Measurements from ENCODE around the gene SLC2A13. TPM values are rescaled to one million over a fixed set of nuclear protein-coding genes. Genes with fewer than 3 reads are reported as not detected.
"Not testable (repeated sequence)": the region's sequence is repeated elsewhere in the genome, so short reads cannot be mapped to it uniquely, and the experiment has no call there.

SLC2A13 gene
- polyA plus RNA-seq, 1 donor (not counting 4 experiments of a cell fraction or from before 2014, with no cell fraction given) = 1.1 TPM

DNA sequence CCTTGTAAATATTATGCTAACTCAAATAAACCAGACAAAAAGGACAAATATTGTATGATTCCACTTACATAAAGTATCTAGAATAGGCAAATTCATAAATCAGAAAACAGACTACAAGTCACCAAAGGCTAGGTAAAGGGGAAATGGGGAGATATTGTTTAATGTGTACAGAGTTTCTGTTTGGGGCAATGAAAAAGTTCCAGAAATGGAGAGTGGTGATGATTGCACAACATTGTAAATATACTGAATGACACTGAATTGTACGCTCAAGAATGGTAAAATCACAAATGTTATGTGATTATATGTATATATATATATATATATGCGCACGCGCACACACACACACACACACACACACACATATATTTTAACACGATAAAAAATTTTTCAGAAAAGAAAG, 182.5 kb downstream of the SLC2A13 start:
- H3K79me2 ChIP-seq (ENCODE audit: control insufficient read depth, insufficient read depth, low read length) = no peaks in the 10 kb centered on the region
- no peaks in the 10 kb centered on the region for H3K36me3 ChIP-seq (ENCODE audit: control insufficient read depth in 2 of 2, extremely low read depth in 1 of 2, insufficient read depth in 2 of 2, low read length in 2 of 2)
- H2AFZ ChIP-seq (ENCODE audit: control insufficient read depth, low read length) = no peak overlapping the region
- H3K4me2 ChIP-seq (ENCODE audit: control insufficient read depth, extremely low read depth, insufficient read depth, low read depth, low read length) = no peak overlapping the region
- no peaks in the 10 kb centered on the region for H3K4me1 ChIP-seq (ENCODE audit: control insufficient read depth, extremely low read depth, insufficient read depth, low read length)
- FAIRE-seq (no peak), DNase-seq (ENCODE audit: low read depth, low spot score) (no peak)
- H3K4me3 ChIP-seq (ENCODE audit: control insufficient read depth in 2 of 3, extremely low read depth in 1 of 3, insufficient read depth in 2 of 3, low read depth in 1 of 3, low read length in 3 of 3) = no peak overlapping the region
- no peaks in the 10 kb centered on the region for H4K20me1 ChIP-seq (ENCODE audit: control insufficient read depth, extremely low read depth, insufficient read depth, low read length)
- no peak overlapping the region for H3K27ac ChIP-seq (ENCODE audit: control insufficient read depth, insufficient read depth, low read length)
- H3K9me3 ChIP-seq (ENCODE audit: control insufficient read depth, low read depth, low read length) = no peaks in the 10 kb centered on the region
- no peaks in the 10 kb centered on the region for H3K27me3 ChIP-seq (ENCODE audit: control insufficient read depth, extremely low read depth, insufficient read depth, low read length)
- no peak overlapping the region for H3K9ac ChIP-seq (ENCODE audit: control insufficient read depth, extremely low read depth, insufficient read depth, low read length)
- dilution Hi-C loops (cut with MboI; ENCODE audit: extremely low pct_ligation_motif_present, low sequenced_read_pairs) = no loop called here
- no peak for TF ChIP-seq EZH2 (IDR thresholded peaks at IDR 0.05; ENCODE audit: low read length)
- TF ChIP-seq, protein P1, sequence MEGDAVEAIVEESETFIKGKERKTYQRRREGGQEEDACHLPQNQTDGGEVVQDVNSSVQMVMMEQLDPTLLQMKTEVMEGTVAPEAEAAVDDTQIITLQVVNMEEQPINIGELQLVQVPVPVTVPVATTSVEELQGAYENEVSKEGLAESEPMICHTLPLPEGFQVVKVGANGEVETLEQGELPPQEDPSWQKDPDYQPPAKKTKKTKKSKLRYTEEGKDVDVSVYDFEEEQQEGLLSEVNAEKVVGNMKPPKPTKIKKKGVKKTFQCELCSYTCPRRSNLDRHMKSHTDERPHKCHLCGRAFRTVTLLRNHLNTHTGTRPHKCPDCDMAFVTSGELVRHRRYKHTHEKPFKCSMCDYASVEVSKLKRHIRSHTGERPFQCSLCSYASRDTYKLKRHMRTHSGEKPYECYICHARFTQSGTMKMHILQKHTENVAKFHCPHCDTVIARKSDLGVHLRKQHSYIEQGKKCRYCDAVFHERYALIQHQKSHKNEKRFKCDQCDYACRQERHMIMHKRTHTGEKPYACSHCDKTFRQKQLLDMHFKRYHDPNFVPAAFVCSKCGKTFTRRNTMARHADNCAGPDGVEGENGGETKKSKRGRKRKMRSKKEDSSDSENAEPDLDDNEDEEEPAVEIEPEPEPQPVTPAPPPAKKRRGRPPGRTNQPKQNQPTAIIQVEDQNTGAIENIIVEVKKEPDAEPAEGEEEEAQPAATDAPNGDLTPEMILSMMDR (optimal IDR thresholded peaks at IDR 0.05 in 1 of 3, IDR thresholded peaks at IDR 0.05 in 1 of 3, conservative IDR thresholded peaks at IDR 0.05 in 1 of 3; ENCODE audit: extremely low read depth in 1 of 3, insufficient read depth in 2 of 3, low read length in 3 of 3) = no peak
- H3K9me1 ChIP-seq (ENCODE audit: control insufficient read depth, extremely low read depth, insufficient read depth, low read length) = no peaks in the 10 kb centered on the region

DNA sequence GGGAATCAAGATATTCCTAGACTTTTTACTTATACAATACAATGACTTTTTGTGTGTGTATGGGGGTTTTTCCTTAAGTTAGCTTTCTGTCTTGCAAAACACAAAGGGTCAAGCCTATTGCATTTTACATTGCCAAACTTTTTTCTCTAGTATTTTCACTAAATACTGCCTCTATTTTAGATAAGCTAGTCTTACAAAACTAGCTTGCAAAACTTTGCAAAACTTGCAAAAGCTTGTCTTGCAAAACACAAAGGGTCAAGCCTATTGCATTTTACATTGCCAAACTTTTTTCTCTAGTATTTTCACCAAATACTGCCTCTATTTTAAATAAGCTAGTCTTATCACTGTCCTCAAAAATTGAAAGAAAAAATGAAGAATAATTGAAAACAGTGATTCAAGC, 183.3 kb downstream of the SLC2A13 start:
- H3K27ac ChIP-seq (ENCODE audit: control insufficient read depth, insufficient read depth, low read length); H3K4me3 ChIP-seq (ENCODE audit: control insufficient read depth in 2 of 3, extremely low read depth in 1 of 3, insufficient read depth in 2 of 3, low read depth in 1 of 3, low read length in 3 of 3); DNase-seq (ENCODE audit: low read depth, low spot score); H3K4me1 ChIP-seq (ENCODE audit: control insufficient read depth, extremely low read depth, insufficient read depth, low read length); H3K9ac ChIP-seq (ENCODE audit: control insufficient read depth, extremely low read depth, insufficient read depth, low read length); H4K20me1 ChIP-seq (ENCODE audit: control insufficient read depth, extremely low read depth, insufficient read depth, low read length); H3K9me3 ChIP-seq (ENCODE audit: control insufficient read depth, low read depth, low read length); H3K9me1 ChIP-seq (ENCODE audit: control insufficient read depth, extremely low read depth, insufficient read depth, low read length); H3K79me2 ChIP-seq (ENCODE audit: control insufficient read depth, insufficient read depth, low read length); dilution Hi-C loops (cut with MboI; ENCODE audit: extremely low pct_ligation_motif_present, low sequenced_read_pairs); H3K27me3 ChIP-seq (ENCODE audit: control insufficient read depth, extremely low read depth, insufficient read depth, low read length); H3K4me2 ChIP-seq (ENCODE audit: control insufficient read depth, extremely low read depth, insufficient read depth, low read depth, low read length); H3K36me3 ChIP-seq (ENCODE audit: control insufficient read depth in 2 of 2, extremely low read depth in 1 of 2, insufficient read depth in 2 of 2, low read length in 2 of 2); H2AFZ ChIP-seq (ENCODE audit: control insufficient read depth, low read length): not testable (repeated sequence)
- peak; percentile 9 for FAIRE-seq

DNA sequence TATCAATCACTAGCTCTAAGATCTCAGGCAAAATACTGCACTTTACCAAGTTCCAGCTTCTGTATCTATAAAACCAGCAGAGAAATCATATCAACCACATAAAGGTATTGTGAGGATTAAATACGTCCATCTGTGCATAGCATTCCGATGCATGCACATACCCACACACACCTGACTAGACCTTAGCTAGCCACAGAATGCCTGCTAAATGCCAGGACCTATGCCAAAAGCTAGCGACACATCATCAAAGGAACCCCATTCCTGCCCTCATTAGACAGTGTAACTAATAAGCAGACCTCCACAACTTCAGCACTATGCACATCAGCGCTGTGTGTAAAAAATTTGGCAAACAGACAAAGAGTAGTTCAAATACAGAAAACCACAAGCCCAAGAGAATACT, 185.2 kb downstream of the SLC2A13 start:
- no peak overlapping the region for H3K27ac ChIP-seq (ENCODE audit: control insufficient read depth, insufficient read depth, low read length)
- no peak overlapping the region for H3K9ac ChIP-seq (ENCODE audit: control insufficient read depth, extremely low read depth, insufficient read depth, low read length)
- H3K9me3 ChIP-seq (ENCODE audit: control insufficient read depth, low read depth, low read length) = no peaks in the 10 kb centered on the region
- DNase-seq (ENCODE audit: low read depth, low spot score) (no peak), FAIRE-seq (no peak)
- no peak overlapping the region for H3K4me3 ChIP-seq (ENCODE audit: control insufficient read depth in 2 of 3, extremely low read depth in 1 of 3, insufficient read depth in 2 of 3, low read depth in 1 of 3, low read length in 3 of 3)
- no peaks in the 10 kb centered on the region for H3K27me3 ChIP-seq (ENCODE audit: control insufficient read depth, extremely low read depth, insufficient read depth, low read length)
- no peaks in the 10 kb centered on the region for H3K79me2 ChIP-seq (ENCODE audit: control insufficient read depth, insufficient read depth, low read length)
- H4K20me1 ChIP-seq (ENCODE audit: control insufficient read depth, extremely low read depth, insufficient read depth, low read length) = no peaks in the 10 kb centered on the region
- no peaks in the 10 kb centered on the region for H3K4me1 ChIP-seq (ENCODE audit: control insufficient read depth, extremely low read depth, insufficient read depth, low read length)
- H2AFZ ChIP-seq (ENCODE audit: control insufficient read depth, low read length) = no peak overlapping the region
- dilution Hi-C loops (cut with MboI; ENCODE audit: extremely low pct_ligation_motif_present, low sequenced_read_pairs) = no loop called here
- no peak for TF ChIP-seq EZH2 (IDR thresholded peaks at IDR 0.05; ENCODE audit: low read length)
- TF ChIP-seq, protein P1 (optimal IDR thresholded peaks at IDR 0.05 in 1 of 3, IDR thresholded peaks at IDR 0.05 in 1 of 3, conservative IDR thresholded peaks at IDR 0.05 in 1 of 3; ENCODE audit: extremely low read depth in 1 of 3, insufficient read depth in 2 of 3, low read length in 3 of 3) = no peak
- no peaks in the 10 kb centered on the region for H3K9me1 ChIP-seq (ENCODE audit: control insufficient read depth, extremely low read depth, insufficient read depth, low read length)
- no peak overlapping the region for H3K4me2 ChIP-seq (ENCODE audit: control insufficient read depth, extremely low read depth, insufficient read depth, low read depth, low read length)
- no peaks in the 10 kb centered on the region for H3K36me3 ChIP-seq (ENCODE audit: control insufficient read depth in 2 of 2, extremely low read depth in 1 of 2, insufficient read depth in 2 of 2, low read length in 2 of 2)

Data from keratinocyte (primary cell).